ENCODE data around the gene CPM. TPM values are rescaled to one million over a fixed set of nuclear protein-coding genes. Genes with fewer than 3 reads are reported as not detected.

The CPM gene
- total and polyA plus RNA-seq, 9 donors: 21.3 to 64.6 (median 37.9) TPM

DNA sequence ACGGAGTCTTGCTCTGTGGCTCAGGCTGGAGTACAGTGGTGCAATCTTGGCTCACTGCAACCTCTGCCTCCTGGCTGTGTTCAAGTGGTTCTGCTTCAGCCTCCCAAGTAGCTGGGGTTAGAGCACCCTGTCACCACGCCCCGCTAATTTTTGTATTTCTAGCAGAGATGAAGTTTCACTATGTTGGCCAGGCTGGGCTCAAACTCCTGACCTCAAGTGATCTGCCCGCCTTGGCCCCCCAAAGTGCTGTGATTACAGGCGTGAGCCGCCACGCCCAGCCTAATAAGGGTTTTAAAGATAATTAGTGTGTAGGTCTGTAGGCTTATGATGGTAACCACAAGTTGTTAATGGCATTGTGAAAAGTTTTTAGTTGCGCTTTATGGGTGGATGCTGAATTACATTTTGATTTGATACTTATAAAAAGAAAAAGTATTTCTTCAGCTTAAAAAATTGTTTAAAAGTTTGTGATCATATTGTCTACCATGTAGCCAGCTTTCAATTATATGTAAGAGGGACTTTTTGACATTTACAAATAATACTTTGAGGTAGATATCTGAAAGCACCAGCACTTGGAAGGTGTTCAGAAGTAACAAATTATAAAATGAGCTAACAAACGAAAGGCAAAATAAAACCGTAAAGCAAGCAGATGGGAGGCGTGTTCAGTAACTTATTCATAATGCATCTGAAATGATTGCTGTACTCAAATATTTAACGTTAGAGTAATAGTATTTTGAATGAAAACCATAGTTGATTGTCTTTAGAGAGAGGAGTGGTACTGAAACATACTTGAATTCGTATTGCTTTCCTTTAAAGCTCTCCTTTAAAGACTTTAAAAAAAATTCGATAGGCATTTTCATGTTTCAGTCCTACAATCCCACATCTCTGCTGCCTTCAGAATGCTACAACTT is 87.9 kb downstream of the CPM start:
- no peak overlapping the region for H3K4me3 ChIP-seq
- H3K27ac ChIP-seq: no peak overlapping the region
- no peaks in the 10 kb centered on the region for H3K9me3 ChIP-seq
- no peak for TF ChIP-seq EP300 (IDR thresholded peaks at IDR 0.05)
- no peak for TF ChIP-seq CTCF (IDR thresholded peaks at IDR 0.05)
- no peak for TF ChIP-seq POLR2A (IDR thresholded peaks at IDR 0.05)
- intact Hi-C loops (cut with DNase I): no loop called here
- no peaks in the 10 kb centered on the region for H3K4me1 ChIP-seq (ENCODE audit: insufficient read depth)
- no peaks in the 10 kb centered on the region for H3K27me3 ChIP-seq
- no peak for DNase-seq
- 85 to 86% (median 86%) methylated on average over 14 of the region's 14 CpGs for WGBS, 3 donors
- H3K36me3 ChIP-seq: no peaks in the 10 kb centered on the region

GRCh38 chr12:68844318-68844745 is 88.6 kb downstream of the CPM start:
- Histone ChIP-seq H3K27ac (no peak overlapping the region), H3K27me3 (no peaks in the 10 kb centered on the region), H3K9me3 (no peaks in the 10 kb centered on the region), H3K4me3 (no peak overlapping the region), H3K4me1 (ENCODE audit: insufficient read depth) (no peaks in the 10 kb centered on the region), H3K36me3 (no peaks in the 10 kb centered on the region)
- no peak for DNase-seq
- intact Hi-C loops (cut with DNase I): no loop called here
- WGBS, 3 donors: 84 to 88% (median 87%) methylated on average over 4 of the region's 4 CpGs
- TF ChIP-seq POLR2A (IDR thresholded peaks at IDR 0.05) (no peak), CTCF (IDR thresholded peaks at IDR 0.05) (no peak), EP300 (IDR thresholded peaks at IDR 0.05) (no peak)

GRCh38 chr12:68842784-68843567 is 90.0 kb downstream of the CPM start:
- no peaks in the 10 kb centered on the region for H3K4me1 ChIP-seq (ENCODE audit: insufficient read depth)
- no peaks in the 10 kb centered on the region for H3K27me3 ChIP-seq
- intact Hi-C loops (cut with DNase I): no loop called here
- no peak overlapping the region for H3K4me3 ChIP-seq
- no peak overlapping the region for H3K27ac ChIP-seq
- TF ChIP-seq POLR2A (IDR thresholded peaks at IDR 0.05) (no peak), CTCF (IDR thresholded peaks at IDR 0.05) (no peak), EP300 (IDR thresholded peaks at IDR 0.05) (no peak)
- H3K9me3 ChIP-seq: no peaks in the 10 kb centered on the region
- DNase-seq: no peak
- 69 to 82% (median 81%) methylated on average over 2 of the region's 2 CpGs for WGBS, 3 donors
- H3K36me3 ChIP-seq: no peaks in the 10 kb centered on the region

DNA sequence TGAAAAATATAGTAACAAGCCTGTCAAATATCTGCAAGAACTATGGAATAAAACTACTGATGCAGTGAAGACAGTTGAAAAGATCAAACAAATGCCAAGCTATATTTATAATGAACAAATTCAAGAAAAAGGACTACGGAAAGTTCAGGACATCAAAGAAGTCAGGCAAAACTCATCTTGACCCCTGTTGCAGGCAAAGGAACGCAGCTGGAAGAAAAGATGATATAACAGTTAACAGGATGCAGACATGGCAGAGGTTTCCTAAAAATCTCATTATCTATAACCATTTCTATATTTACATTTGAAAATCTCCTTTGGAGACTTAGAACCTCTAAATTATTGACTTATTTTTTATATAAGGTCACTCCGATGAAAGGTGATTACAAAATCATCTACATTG is 90.8 kb downstream of the CPM start:
- H3K4me3 ChIP-seq: no peak overlapping the region
- DNase-seq: no peak
- no peaks in the 10 kb centered on the region for H3K9me3 ChIP-seq
- no peaks in the 10 kb centered on the region for H3K4me1 ChIP-seq (ENCODE audit: insufficient read depth)
- no peaks in the 10 kb centered on the region for H3K27me3 ChIP-seq
- TF ChIP-seq CTCF (IDR thresholded peaks at IDR 0.05) (no peak), POLR2A (IDR thresholded peaks at IDR 0.05) (no peak), EP300 (IDR thresholded peaks at IDR 0.05) (no peak)
- H3K27ac ChIP-seq: no peak overlapping the region
- WGBS, 3 donors: 92 to 96% (median 95%) methylated on average over 3 of the region's 3 CpGs
- intact Hi-C loops (cut with DNase I): no loop called here
- no peaks in the 10 kb centered on the region for H3K36me3 ChIP-seq
